ENCODE measurements around the gene SUCLA2. TPM values are rescaled to one million over a fixed set of nuclear protein-coding genes. Genes with fewer than 3 reads are reported as not detected.
"Not testable (repeated sequence)": the region's sequence is repeated elsewhere in the genome, so short reads cannot be mapped to it uniquely, and the experiment has no call there.

Gene SUCLA2
- total and polyA plus RNA-seq, 3 experiments from 2014 or later: 33.4 to 52.3 (median 49.8) TPM

DNA sequence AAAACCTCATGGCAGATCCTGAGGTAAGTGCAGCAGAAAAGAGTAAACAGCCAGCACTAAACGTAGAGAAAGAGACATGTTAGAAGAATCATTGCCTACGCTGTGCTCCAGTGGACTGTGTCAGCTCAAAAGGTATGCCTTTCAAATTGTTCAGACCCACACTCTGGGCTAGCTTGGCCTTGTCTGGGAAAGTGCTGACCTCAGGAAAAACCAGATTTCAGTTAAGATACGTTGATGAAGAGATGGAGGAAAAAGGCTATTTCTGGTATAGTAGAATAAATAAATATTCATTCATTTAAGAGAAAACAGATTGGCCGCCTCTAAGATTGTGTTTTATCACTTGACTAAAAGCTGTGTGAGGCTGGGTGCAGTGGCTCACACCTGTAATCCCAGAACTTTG lies 9.6 kb upstream of the SUCLA2 start:
- Mint-ChIP-seq H3K36me3 (peaks cover 5 to 21% (median 20%) of the 10 kb centered on the region in 3 donors), H3K4me1 (peaks cover 0 to 7% (median 0%) of the 10 kb centered on the region in 3 donors), H3K27me3 (no peaks in the 10 kb centered on the region), H3K4me3 (no peak overlapping the region), H3K9me3 (no peaks in the 10 kb centered on the region), H3K27ac (no peak overlapping the region)
- CTCF ChIA-PET: no interaction called here
- H3K4me3 ChIP-seq (ENCODE audit: low read length): no peak overlapping the region
- no peak for DNase-seq
- no peaks in the 10 kb centered on the region for H3K4me1 ChIP-seq (ENCODE audit: insufficient read depth, low read length)
- H3K9me3 ChIP-seq (ENCODE audit: low read length): no peaks in the 10 kb centered on the region
- POLR2A ChIA-PET: no interaction called here
- no peak overlapping the region for H3K27ac ChIP-seq (ENCODE audit: low read depth, low read length)
- no peaks in the 10 kb centered on the region for H3K27me3 ChIP-seq (ENCODE audit: insufficient read depth, low read length, poor library complexity, severe bottlenecking)
- no peaks in the 10 kb centered on the region for H3K36me3 ChIP-seq (ENCODE audit: insufficient read depth, low read length)

DNA sequence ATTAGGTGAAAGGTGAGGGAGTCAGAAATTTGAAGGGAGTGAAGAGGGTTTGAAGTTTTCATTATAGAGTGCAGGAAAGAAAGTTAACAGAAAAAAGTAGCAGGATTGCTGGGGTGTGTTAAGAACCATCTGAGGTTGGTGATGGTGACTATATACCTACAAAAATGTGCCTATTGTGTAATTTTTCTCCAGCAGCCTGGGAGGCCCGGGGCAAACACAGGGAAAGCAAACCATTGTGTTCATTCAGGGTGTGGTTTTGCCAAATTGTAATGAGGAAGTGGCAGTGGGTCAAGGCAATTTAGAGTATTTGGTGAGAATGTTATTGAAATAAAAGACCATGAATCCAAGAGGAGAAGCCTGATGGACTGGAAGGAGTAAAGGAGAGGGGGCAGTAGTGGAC lies 8.2 kb upstream of the SUCLA2 start:
- no peaks in the 10 kb centered on the region for H3K27me3 Mint-ChIP-seq

DNA sequence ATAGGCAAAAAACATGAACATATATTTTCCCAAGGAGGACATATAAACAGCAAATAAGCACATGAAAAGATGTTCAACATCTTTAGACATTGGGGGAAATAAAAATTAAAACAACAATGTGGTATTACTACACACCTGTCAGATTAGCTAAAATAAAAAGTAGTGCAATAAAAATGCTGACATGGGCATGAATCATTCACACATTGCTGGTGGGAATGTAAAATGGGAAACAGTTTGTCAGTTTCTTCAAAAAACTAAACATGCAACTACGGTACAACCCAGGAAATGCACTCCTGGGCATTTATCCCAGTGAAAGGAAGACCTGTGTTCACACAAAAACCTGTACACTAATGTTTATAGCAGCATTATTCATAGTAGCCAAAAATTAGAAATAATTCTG lies 5.3 kb upstream of the SUCLA2 start:
- Mint-ChIP-seq H3K27ac (no peak overlapping the region), H3K36me3 (peaks cover 0 to 15% (median 10%) of the 10 kb centered on the region in 3 donors), H3K9me3 (no peaks in the 10 kb centered on the region), H3K4me3 (no peak overlapping the region), H3K27me3 (no peaks in the 10 kb centered on the region), H3K4me1 (peaks cover 5 to 14% (median 5%) of the 10 kb centered on the region in 3 donors)
- Histone ChIP-seq H3K36me3 (ENCODE audit: insufficient read depth, low read length) (no peaks in the 10 kb centered on the region), H3K27ac (ENCODE audit: low read depth, low read length) (no peak overlapping the region), H3K4me1 (ENCODE audit: insufficient read depth, low read length) (peaks cover 3% of the 10 kb centered on the region), H3K27me3 (ENCODE audit: insufficient read depth, low read length, poor library complexity, severe bottlenecking) (no peaks in the 10 kb centered on the region), H3K9me3 (ENCODE audit: low read length) (no peaks in the 10 kb centered on the region), H3K4me3 (ENCODE audit: low read length) (no peak overlapping the region)
- ChIA-PET POLR2A (no interaction called here), CTCF (no interaction called here)
- no peak for DNase-seq

More for the DNA sequence above, 8.2 kb upstream of the SUCLA2 start:
- Histone ChIP-seq H3K4me3 (ENCODE audit: low read length) (no peak overlapping the region), H3K36me3 (ENCODE audit: insufficient read depth, low read length) (no peaks in the 10 kb centered on the region), H3K9me3 (ENCODE audit: low read length) (no peaks in the 10 kb centered on the region), H3K27me3 (ENCODE audit: insufficient read depth, low read length, poor library complexity, severe bottlenecking) (no peaks in the 10 kb centered on the region), H3K4me1 (ENCODE audit: insufficient read depth, low read length) (no peaks in the 10 kb centered on the region), H3K27ac (ENCODE audit: low read depth, low read length) (no peak overlapping the region)
- POLR2A ChIA-PET: no interaction called here
- H3K4me3 Mint-ChIP-seq: no peak overlapping the region
- no peak for DNase-seq
- H3K9me3 Mint-ChIP-seq: no peaks in the 10 kb centered on the region
- H3K4me1 Mint-ChIP-seq: peaks cover 0 to 7% (median 0%) of the 10 kb centered on the region in 3 donors
- H3K36me3 Mint-ChIP-seq: peaks cover 3 to 19% (median 18%) of the 10 kb centered on the region in 3 donors
- peak overlapping the region in 1 of 8 donors; percentile 72 for H3K27ac Mint-ChIP-seq
- CTCF ChIA-PET: no interaction called here

DNA sequence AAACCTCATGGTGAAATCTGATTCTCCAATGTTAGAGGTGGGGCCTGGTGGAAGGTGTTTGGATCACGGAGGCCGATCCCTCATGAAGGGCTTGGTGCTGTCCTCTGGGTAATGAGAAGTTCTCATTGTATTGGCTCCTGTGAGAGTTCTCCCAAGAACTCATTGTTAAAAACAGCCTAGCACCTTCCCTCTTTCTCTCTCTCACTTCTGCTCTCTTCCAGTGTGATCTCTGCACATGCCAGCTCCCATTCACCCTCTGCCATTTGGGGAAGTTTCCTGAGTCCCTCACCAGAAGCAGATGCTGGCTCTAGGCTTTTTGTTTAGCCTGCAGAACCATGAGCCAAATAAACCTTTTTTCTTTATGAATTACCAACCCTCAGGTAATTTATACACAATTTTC lies 3.1 kb upstream of the SUCLA2 start:
- Mint-ChIP-seq H3K36me3 (peaks cover 0 to 10% (median 9%) of the 10 kb centered on the region in 3 donors), H3K27me3 (no peaks in the 10 kb centered on the region), H3K9me3 (no peaks in the 10 kb centered on the region)

DNA sequence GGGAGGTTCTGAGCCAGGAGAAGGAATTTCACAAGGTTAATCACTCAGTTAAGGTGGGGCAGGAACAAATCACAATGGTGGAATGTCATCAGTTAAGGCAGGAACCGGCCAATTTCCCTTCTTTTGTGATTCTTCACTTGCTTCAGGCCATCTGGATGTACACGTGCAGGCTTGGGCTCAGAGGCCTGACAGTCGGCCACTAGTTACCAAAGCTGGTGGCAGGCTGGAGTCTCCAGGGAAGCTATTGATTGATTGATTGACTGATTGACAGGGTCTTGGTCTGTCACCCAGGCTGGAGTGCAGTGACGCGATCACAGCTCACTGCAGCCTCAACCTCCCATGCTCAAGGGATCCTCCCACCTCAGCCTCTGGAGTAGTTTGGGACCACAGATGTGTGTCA lies 926 bp upstream of the SUCLA2 start:
- peaks cover 16% of the 10 kb centered on the region for H3K4me1 ChIP-seq (ENCODE audit: insufficient read depth, low read length)
- H3K9me3 ChIP-seq (ENCODE audit: low read length); H3K27ac ChIP-seq (ENCODE audit: low read depth, low read length); H3K9me3 Mint-ChIP-seq; CTCF ChIA-PET; DNase-seq; H3K36me3 ChIP-seq (ENCODE audit: insufficient read depth, low read length); H3K4me3 ChIP-seq (ENCODE audit: low read length); H3K27me3 Mint-ChIP-seq; POLR2A ChIA-PET; H3K27me3 ChIP-seq (ENCODE audit: insufficient read depth, low read length, poor library complexity, severe bottlenecking): not testable (repeated sequence)
- Mint-ChIP-seq H3K4me1 (peaks cover 31 to 45% (median 43%) of the 10 kb centered on the region in 3 donors), H3K4me3 (peak overlapping the region; percentile 94 to 99 (median 97)), H3K36me3 (peaks cover 0 to 15% (median 2%) of the 10 kb centered on the region in 3 donors), H3K27ac (peak overlapping the region in 7 of 8 donors; percentile 35 to 95 (median 91))

More for the DNA sequence above, 3.1 kb upstream of the SUCLA2 start:
- ChIA-PET CTCF (no interaction called here), POLR2A (no interaction called here)
- Histone ChIP-seq H3K36me3 (ENCODE audit: insufficient read depth, low read length) (no peaks in the 10 kb centered on the region), H3K27ac (ENCODE audit: low read depth, low read length) (no peak overlapping the region), H3K4me3 (ENCODE audit: low read length) (no peak overlapping the region), H3K4me1 (ENCODE audit: insufficient read depth, low read length) (peaks cover 16% of the 10 kb centered on the region), H3K9me3 (ENCODE audit: low read length) (no peaks in the 10 kb centered on the region), H3K27me3 (ENCODE audit: insufficient read depth, low read length, poor library complexity, severe bottlenecking) (no peaks in the 10 kb centered on the region)
- Mint-ChIP-seq H3K4me1 (peaks cover 20 to 28% (median 24%) of the 10 kb centered on the region in 3 donors), H3K27ac (no peak overlapping the region), H3K4me3 (peak overlapping the region in 1 of 7 donors; percentile 61)
- no peak for DNase-seq

DNA sequence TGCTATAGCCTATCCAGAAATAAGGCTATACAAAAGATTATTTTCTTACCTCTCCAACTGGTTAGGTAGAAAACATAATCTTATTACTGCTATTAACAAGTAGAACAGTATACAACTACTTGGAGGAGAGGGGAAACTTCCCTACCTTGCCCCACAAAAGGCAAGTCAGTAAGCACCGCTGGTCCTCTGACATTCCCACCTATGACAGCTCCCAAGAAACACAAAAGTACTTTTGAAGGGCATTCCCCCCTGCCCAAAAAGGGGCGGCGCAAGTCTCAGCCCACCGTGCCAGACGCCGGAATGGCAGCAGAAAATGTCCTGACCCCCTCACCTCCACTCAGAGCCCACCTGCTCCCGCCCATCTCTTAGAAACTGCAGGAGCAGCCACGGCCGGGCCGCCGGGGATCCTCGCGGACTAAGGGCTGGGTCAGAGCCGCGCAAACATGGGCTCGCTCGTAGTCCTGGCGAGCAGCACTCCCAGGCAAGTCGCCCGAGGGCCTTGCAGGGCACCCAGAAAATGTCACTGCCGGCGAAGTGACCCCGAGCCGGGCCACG lies 437 bp downstream of the SUCLA2 start:
- H3K36me3 Mint-ChIP-seq: peaks cover 0 to 26% (median 2%) of the 10 kb centered on the region in 3 donors
- H3K4me1 ChIP-seq (ENCODE audit: insufficient read depth, low read length): peaks cover 16% of the 10 kb centered on the region
- H3K4me3 Mint-ChIP-seq: peak overlapping the region; percentile 94 to 99 (median 97)
- peak in 1 of 5 donors; percentile 2 for DNase-seq
- ChIA-PET POLR2A (no interaction called here), CTCF (no interaction called here)
- peak overlapping the region; percentile 73 for H3K27ac ChIP-seq (ENCODE audit: low read depth, low read length)
- H3K9me3 ChIP-seq (ENCODE audit: low read length): no peaks in the 10 kb centered on the region
- H3K27ac Mint-ChIP-seq: peak overlapping the region; percentile 56 to 95 (median 92)
- H3K36me3 ChIP-seq (ENCODE audit: insufficient read depth, low read length): no peaks in the 10 kb centered on the region
- H3K4me3 ChIP-seq (ENCODE audit: low read length): peak overlapping the region; percentile 94
- H3K4me1 Mint-ChIP-seq: peaks cover 33 to 49% (median 45%) of the 10 kb centered on the region in 3 donors
- no peaks in the 10 kb centered on the region for H3K27me3 Mint-ChIP-seq
- H3K27me3 ChIP-seq (ENCODE audit: insufficient read depth, low read length, poor library complexity, severe bottlenecking): no peaks in the 10 kb centered on the region
- H3K9me3 Mint-ChIP-seq: no peaks in the 10 kb centered on the region

DNA sequence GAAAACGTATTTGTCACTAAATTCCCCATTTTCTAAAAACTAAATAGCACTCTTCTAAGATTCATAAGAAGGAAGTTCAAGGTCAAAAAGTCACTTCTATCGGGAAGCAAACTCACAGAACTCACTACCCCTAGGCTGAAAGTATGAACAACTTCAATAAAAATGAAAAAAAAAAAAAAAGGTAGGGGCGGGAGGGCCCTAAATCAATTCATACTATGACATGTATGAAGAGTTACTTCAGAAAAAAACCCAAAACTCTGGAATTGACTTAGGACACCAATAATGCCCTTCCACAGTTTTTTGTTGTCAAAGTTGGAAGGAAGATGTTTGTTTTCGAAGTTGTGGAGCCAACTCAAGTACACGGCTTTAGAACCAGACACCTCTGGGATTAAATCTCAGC lies 1.1 kb downstream of the SUCLA2 start:
- peak overlapping the region; percentile 94 to 99 (median 97) for H3K4me3 Mint-ChIP-seq
- H3K27ac Mint-ChIP-seq: peak overlapping the region in 5 of 8 donors; percentile 56 to 92 (median 86)
- Histone ChIP-seq H3K27ac (ENCODE audit: low read depth, low read length) (peak overlapping the region; percentile 73), H3K9me3 (ENCODE audit: low read length) (no peaks in the 10 kb centered on the region), H3K36me3 (ENCODE audit: insufficient read depth, low read length) (no peaks in the 10 kb centered on the region), H3K27me3 (ENCODE audit: insufficient read depth, low read length, poor library complexity, severe bottlenecking) (no peaks in the 10 kb centered on the region), H3K4me1 (ENCODE audit: insufficient read depth, low read length) (peaks cover 16% of the 10 kb centered on the region), H3K4me3 (ENCODE audit: low read length) (peak overlapping the region; percentile 94)
- CTCF ChIA-PET: no interaction called here
- no peaks in the 10 kb centered on the region for H3K9me3 Mint-ChIP-seq
- H3K27me3 Mint-ChIP-seq: no peaks in the 10 kb centered on the region
- peaks cover 0 to 28% (median 2%) of the 10 kb centered on the region in 3 donors for H3K36me3 Mint-ChIP-seq
- DNase-seq: no peak
- POLR2A ChIA-PET: no interaction called here
- H3K4me1 Mint-ChIP-seq: peaks cover 33 to 49% (median 45%) of the 10 kb centered on the region in 3 donors

DNA sequence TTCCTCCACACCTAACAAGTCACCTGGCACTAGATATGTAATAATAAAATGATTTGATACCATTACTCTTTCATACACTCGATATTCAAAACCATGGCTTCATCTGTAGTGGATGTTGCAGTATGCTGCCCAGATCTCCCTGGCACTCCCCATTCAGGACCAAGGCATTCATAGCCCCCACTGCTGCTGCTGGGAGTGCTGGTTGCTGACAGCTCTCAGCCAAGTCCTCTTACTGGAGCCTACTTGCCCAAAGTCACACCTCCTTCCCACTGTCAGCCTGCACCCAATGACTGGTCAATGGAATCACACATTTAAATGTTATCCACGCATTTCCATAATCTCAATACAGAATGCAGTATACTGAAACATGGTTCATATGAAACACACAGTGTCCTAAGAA lies 3.7 kb downstream of the SUCLA2 start:
- H3K27me3 Mint-ChIP-seq: no peaks in the 10 kb centered on the region
- Histone ChIP-seq H3K36me3 (ENCODE audit: insufficient read depth, low read length) (no peaks in the 10 kb centered on the region), H3K4me1 (ENCODE audit: insufficient read depth, low read length) (peaks cover 16% of the 10 kb centered on the region), H3K4me3 (ENCODE audit: low read length) (no peak overlapping the region), H3K27ac (ENCODE audit: low read depth, low read length) (no peak overlapping the region), H3K27me3 (ENCODE audit: insufficient read depth, low read length, poor library complexity, severe bottlenecking) (no peaks in the 10 kb centered on the region), H3K9me3 (ENCODE audit: low read length) (no peaks in the 10 kb centered on the region)
- ChIA-PET POLR2A (no interaction called here), CTCF (interaction anchor here (1.2 kb wide), 1 partner anchor 41 kb away, joined by 4 read pairs; no protein-coding TSS in a partner anchor)
- no peaks in the 10 kb centered on the region for H3K9me3 Mint-ChIP-seq
- peaks cover 3 to 48% (median 13%) of the 10 kb centered on the region in 3 donors for H3K36me3 Mint-ChIP-seq
- peak overlapping the region in 3 of 8 donors; percentile 8 to 26 (median 13) for H3K27ac Mint-ChIP-seq
- H3K4me1 Mint-ChIP-seq: peaks cover 39 to 63% (median 56%) of the 10 kb centered on the region in 3 donors
- H3K4me3 Mint-ChIP-seq: no peak overlapping the region
- no peak for DNase-seq
